K562 (cell line): ENCODE results near the gene ASB10. TPM values are rescaled to one million over a fixed set of nuclear protein-coding genes. Genes with fewer than 3 reads are reported as not detected.

Source experiments
- ATAC-seq: fragments of 200-7000 bp; cut with Tn5 transposase; 3 replicates; pipeline ENCODE4 v1.9.1; 2020; ENCODE audit warnings: moderate library complexity
- BruUV-seq: library from RNA; stranded (reverse); fragments of 400-500 nt; replicated peaks from 2 replicates; lab custom pipeline; 2021; lab: Mats Ljungman, UMichigan
- CTCF ChIA-PET: fragments of 300-600 bp; formaldehyde crosslinking; extraction: SDS; loops from one replicate; lab custom pipeline; 2021; ENCODE audit warnings: low intra/inter-chr PET ratio; lab: Yijun Ruan, JAX
- POLR2A ChIA-PET: fragments of 300-600, 350-650 bp; sonication (Branson Sonifier 250); formaldehyde crosslinking; extraction: SDS; loops from one replicate; lab custom pipeline; 2021; ENCODE audit warnings: antibody characterized with exemption, inconsistent platforms; lab: Yijun Ruan, JAX
- DNase-seq, 4 experiments: peaks; one replicate each; pipeline versions ENCODE4 v3.0.0 to v3.0.0-alpha.2; 2011 to 2018; ENCODE audit warnings: low spot score in 3 of 4, mixed read lengths in 3 of 4; ENCODE audit errors: extremely low read depth in 1 of 4
- FAIRE-seq: peaks from 2 replicates; lab custom pipeline; 2011; peaks lifted over from hg19 to GRCh38; lab: Jason Lieb, UNC
- H2AFZ ChIP-seq: 2 replicates; pipeline ENCODE4 v1.6.0; 2011; ENCODE audit warnings: low read depth, low read length, control low read depth, inconsistent platforms
- H3K27ac ChIP-seq: fragments of 200-600 bp; 3 replicates; pipeline ENCODE4 v1.8.0; 2011; ENCODE audit warnings: low read depth, mild to moderate bottlenecking, control low read depth, inconsistent platforms, low read length, moderate library complexity, mixed read lengths; ENCODE audit errors: extremely low read depth
- H3K27me3 ChIP-seq, 2 experiments: fragments of 300-600 bp in 1 of 2; 2 replicates in 1 of 2; 3 replicates in 1 of 2; pipeline versions ENCODE4 v1.6.0 to v1.8.0; 2011; ENCODE audit warnings: inconsistent platforms in 2 of 2, low read length in 2 of 2, mild to moderate bottlenecking in 1 of 2, mixed read lengths in 1 of 2, moderate library complexity in 1 of 2; ENCODE audit not compliant: control insufficient read depth in 2 of 2, insufficient read depth in 2 of 2
- H3K36me3 ChIP-seq: fragments of 300-600 bp; 3 replicates; pipeline ENCODE4 v1.8.0; 2011; ENCODE audit warnings: mild to moderate bottlenecking, low read length, inconsistent platforms; ENCODE audit not compliant: control insufficient read depth, insufficient read depth
- H3K4me1 ChIP-seq, 2 experiments: fragments of 200-600 bp in 1 of 2; replicated peaks in 1 of 2; 2 replicates in 1 of 2; 3 replicates in 1 of 2; pipeline versions ENCODE4 v1.5.1 to v1.8.0; 2011; ENCODE audit warnings: inconsistent platforms in 2 of 2, low read length in 2 of 2, mild to moderate bottlenecking in 1 of 2, mixed read lengths in 1 of 2, moderate library complexity in 1 of 2; ENCODE audit not compliant: control insufficient read depth in 2 of 2, insufficient read depth in 2 of 2
- H3K4me2 ChIP-seq: 2 replicates; pipeline ENCODE4 v1.6.1; 2011; ENCODE audit warnings: low read length, control low read depth, inconsistent platforms, mixed read lengths; ENCODE audit not compliant: insufficient read depth
- H3K4me3 ChIP-seq: fragments of 200-600 bp; sonication (generic), shearing (Covaris generic); 2 replicates; pipeline ENCODE4 v1.5.1; 2016; ENCODE audit warnings: control low read depth, inconsistent platforms
- H3K79me2 ChIP-seq: fragments of 200-600 bp; 3 replicates; pipeline ENCODE4 v1.8.0; 2011; ENCODE audit warnings: low read length, inconsistent platforms; ENCODE audit not compliant: control insufficient read depth, insufficient read depth
- H3K9ac ChIP-seq, 2 experiments: 2 replicates each; pipeline versions ENCODE4 v1.6.0 to v1.6.1; 2011; ENCODE audit warnings: low read depth in 2 of 2, low read length in 2 of 2, control low read depth in 1 of 2, inconsistent platforms in 1 of 2, mild to moderate bottlenecking in 1 of 2, mixed read lengths in 1 of 2; ENCODE audit not compliant: insufficient read depth in 1 of 2
- H3K9me1 ChIP-seq: one replicate; pipeline ENCODE4 v1.6.0; 2011; ENCODE audit warnings: inconsistent platforms, mild to moderate bottlenecking, low read length, moderate library complexity; ENCODE audit not compliant: control insufficient read depth, insufficient read depth
- H3K9me3 ChIP-seq: replicated peaks from 2 replicates; pipeline ENCODE4 v1.5.1; 2011; ENCODE audit warnings: low read depth, low read length, inconsistent platforms; ENCODE audit not compliant: control insufficient read depth, insufficient read depth
- H4K20me1 ChIP-seq: replicated peaks from 2 replicates; pipeline ENCODE4 v1.6.1; 2011; ENCODE audit warnings: low read length, inconsistent platforms, mixed read lengths; ENCODE audit not compliant: control insufficient read depth, insufficient read depth
- DACH1 ChIP-seq: fragments of 450-650 bp; IDR thresholded peaks from 2 replicates; pipeline ENCODE4 v1.6.1; 2018; ENCODE audit not compliant: partially characterized antibody
- EZH2 ChIP-seq: IDR thresholded peaks from 2 replicates; pipeline ENCODE4 v1.6.1; 2012; ENCODE audit warnings: low read depth, mild to moderate bottlenecking, inconsistent platforms, low read length, borderline replicate concordance
- FOXK1 ChIP-seq: sonication (generic); formaldehyde crosslinking; IDR thresholded peaks from 2 replicates; pipeline ENCODE4 v1.8.0; 2022; ENCODE audit warnings: missing genetic modification reagents, mild to moderate bottlenecking, borderline replicate concordance
- L3MBTL2 ChIP-seq: fragments of 450-650 bp; IDR thresholded peaks from 2 replicates; pipeline ENCODE4 v1.6.1; 2016; ENCODE audit warnings: mild to moderate bottlenecking, moderate library complexity
- NFIX ChIP-seq: fragments of 250-450 bp; sonication (Bioruptor Pico); IDR thresholded peaks from 2 replicates; pipeline ENCODE4 v1.4.0; 2020; ENCODE audit warnings: low read depth, mild to moderate bottlenecking, moderate library complexity
- POLR3A ChIP-seq: IDR thresholded peaks from 2 replicates; pipeline ENCODE4 v1.6.1; 2011; ENCODE audit warnings: borderline replicate concordance, mild to moderate bottlenecking, moderate library complexity; ENCODE audit not compliant: insufficient read length, insufficient read depth; ENCODE audit errors: extremely low read depth
- TAL1 ChIP-seq: fragments of 450-650 bp; IDR thresholded peaks from 2 replicates; pipeline ENCODE4 v1.6.1; 2016; ENCODE audit warnings: mild to moderate bottlenecking
- TSC22D4 ChIP-seq: fragments of 450-650 bp; IDR thresholded peaks from 2 replicates; pipeline ENCODE4 v1.6.1; 2016; ENCODE audit warnings: missing genetic modification characterization, missing biosample characterization, control low read depth
- WHSC1 ChIP-seq: IDR thresholded peaks from one replicate; pipeline ENCODE4 v1.6.1; 2012; ENCODE audit warnings: low read length, control low read depth, inconsistent platforms
- ZFP36 ChIP-seq: fragments of 150-350 bp; IDR thresholded peaks from 2 replicates; pipeline ENCODE4 v1.6.1; 2018; ENCODE audit warnings: low read length, low read depth; ENCODE audit not compliant: partially characterized antibody
- ZNF436 ChIP-seq: fragments of 250-450, 450-650 bp; sonication (Bioruptor Pico); formaldehyde crosslinking; IDR thresholded peaks from 2 replicates; pipeline ENCODE4 v1.7.0; 2020; ENCODE audit warnings: mild to moderate bottlenecking
- WGBS: fragments of 100-300 bp; shearing (Covaris generic); methylation state at CpG from one replicate; pipeline ENCODE4 v1.1.6; 2016; ENCODE audit warnings: low coverage, mixed read lengths; ENCODE audit not compliant: insufficient coverage; ENCODE audit errors: missing lambda C conversion rate; 5-methylcytosine and 5-hydroxymethylcytosine counted together
- in situ Hi-C: fragments of 300-500 bp; cut with MboI; formaldehyde crosslinking; loops from 4 replicates; pipeline ENCODE4 v1.15.0; 2018; ENCODE audit warnings: inconsistent platforms, mixed read lengths
- intact Hi-C: fragments of 100-400 bp; cut with micrococcal nuclease; formaldehyde crosslinking; loops from 2 replicates; pipeline ENCODE4 v1.14.2; 2022
- polyA plus RNA-seq, 8 experiments: library from polyadenylated mRNA; depleted of rRNA in 4 of 8; stranded (reverse) in 5 of 8; unstranded in 3 of 8; fragments of >200 nt; fragmentation: Nextera tagmentation in 2 of 8; fragmentation: Illumina TruSeq in 1 of 8; extraction: Ambion mirVana in 2 of 8; extraction: Trizol in 1 of 8; gene quantifications; 2 replicates each; pipeline versions ENCODE4 v1.2.1 to v1.2.3, GENCODE V29; 2011 to 2014; ENCODE audit warnings: inconsistent platforms in 1 of 8, missing spikeins in 1 of 8
- total RNA-seq, 7 experiments: library from RNA; depleted of rRNA in 6 of 7; stranded (reverse); fragments of >200 nt in 6 of 7; fragmentation: Illumina TruSeq in 2 of 7; extraction: Trizol in 2 of 7; gene quantifications; 2 replicates each; pipeline versions ENCODE4 v1.2.1 to v1.2.3, GENCODE V29; 2011 to 2021; ENCODE audit warnings: low replicate concordance in 1 of 7
- TF ChIP-seq, protein P1 (sequence below): fragments of 250-450 bp; sonication (Bioruptor Pico); IDR thresholded peaks from 2 replicates; pipeline ENCODE4 v1.5.0; 2021
- TF ChIP-seq, protein P2 (sequence below): fragments of 250-450 bp; sonication (Bioruptor Pico); IDR thresholded peaks from 2 replicates; pipeline ENCODE4 v1.4.0; 2020; ENCODE audit warnings: mild to moderate bottlenecking, moderate library complexity

ASB10 gene
- total and polyA plus RNA-seq, 9 of the 15 experiments (the other 6 are each of a cell fraction or from before 2014, with no cell fraction given) = not detected

DNA sequence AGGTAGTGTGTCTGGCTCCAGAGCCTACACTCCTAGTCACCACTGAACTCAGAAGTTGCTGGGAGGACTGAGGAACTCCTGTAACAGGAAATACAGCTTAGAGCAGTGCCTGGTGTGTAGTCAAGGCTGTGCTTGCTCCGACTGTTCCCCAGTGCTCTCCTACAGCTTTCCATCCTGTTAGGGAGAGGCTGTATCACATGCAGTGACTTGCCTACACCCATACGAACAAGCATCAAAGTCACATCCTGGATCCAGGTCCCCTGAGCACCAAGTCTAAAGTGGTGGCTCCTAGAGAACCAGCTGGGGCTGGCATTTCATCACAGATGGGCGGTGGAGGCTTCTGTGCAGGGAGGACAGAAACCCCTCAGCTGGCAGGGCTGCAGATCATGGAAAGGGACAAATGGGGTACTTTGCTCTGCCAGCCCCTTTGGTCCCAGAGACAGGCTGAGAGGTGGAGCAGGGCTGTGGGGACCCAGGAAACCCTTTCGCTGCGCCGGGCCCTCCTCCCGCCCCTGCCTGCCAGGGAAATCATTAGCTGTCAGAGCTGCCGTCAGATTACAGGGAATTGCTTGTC lies 7.7 kb downstream of the ASB10 start (continued):
- no peak for TF ChIP-seq WHSC1
- peak; percentile 31 for TF ChIP-seq DACH1
- TF ChIP-seq TSC22D4 (tag) = no peak
- peak; percentile 59; the same call in 1 of the 2 replicates for TF ChIP-seq EZH2
- no peak for TF ChIP-seq TAL1

DNA sequence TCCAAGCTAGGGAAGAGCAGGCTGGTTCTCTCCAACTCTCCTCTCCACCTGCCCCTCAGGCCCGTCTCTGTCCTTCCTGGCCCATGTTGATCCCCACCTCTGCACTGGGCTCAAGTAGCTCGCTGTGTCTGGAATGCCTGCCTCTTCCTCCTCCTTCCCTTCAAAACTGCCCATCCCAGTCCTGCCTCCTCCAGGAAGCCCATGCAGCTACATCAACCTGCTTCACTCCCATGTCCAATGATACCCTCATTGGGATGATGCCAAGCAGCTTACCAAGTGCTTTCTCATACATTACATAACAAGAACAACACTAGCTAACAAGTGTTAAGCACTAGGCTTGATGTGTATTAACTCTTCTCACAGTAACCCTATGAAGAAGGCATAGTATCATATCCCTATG lies 8.2 kb downstream of the ASB10 start:
- ATAC-seq (no peak), FAIRE-seq (peak; percentile 64), DNase-seq (no peak)
- no peak overlapping the region for H3K4me3 ChIP-seq
- intact Hi-C loops = loop anchor here (10.0 kb wide), 2 partner anchors 164 to 214 kb away; no protein-coding TSS in a partner anchor
- in situ Hi-C loops = no loop called here
- no peak overlapping the region for H3K27ac ChIP-seq
- POLR2A ChIA-PET = interaction anchor here (0.7 to 1.4 kb wide), 3 partner anchors 9 to 85 kb away, joined by 3 to 4 read pairs (median 3); no protein-coding TSS in a partner anchor
- H3K36me3 ChIP-seq = no peaks in the 10 kb centered on the region
- WGBS = 3% methylated on average over 2 of the region's 2 CpGs
- no peaks in the 10 kb centered on the region for H3K79me2 ChIP-seq
- no peaks in the 10 kb centered on the region for H3K9me3 ChIP-seq
- no peak overlapping the region for H2AFZ ChIP-seq
- H4K20me1 ChIP-seq = peaks cover 16% of the 10 kb centered on the region; the same call in 1 of the 2 replicates
- no peak overlapping the region for H3K4me2 ChIP-seq
- BruUV-seq = no TSS peak
- peaks cover 53 to 80% of the 10 kb centered on the region in 2 experiments for H3K27me3 ChIP-seq
- H3K4me1 ChIP-seq = peaks cover 0 to 19% of the 10 kb centered on the region in 2 experiments; a peak in 2 of 5 replicates
- TF ChIP-seq, protein P1, sequence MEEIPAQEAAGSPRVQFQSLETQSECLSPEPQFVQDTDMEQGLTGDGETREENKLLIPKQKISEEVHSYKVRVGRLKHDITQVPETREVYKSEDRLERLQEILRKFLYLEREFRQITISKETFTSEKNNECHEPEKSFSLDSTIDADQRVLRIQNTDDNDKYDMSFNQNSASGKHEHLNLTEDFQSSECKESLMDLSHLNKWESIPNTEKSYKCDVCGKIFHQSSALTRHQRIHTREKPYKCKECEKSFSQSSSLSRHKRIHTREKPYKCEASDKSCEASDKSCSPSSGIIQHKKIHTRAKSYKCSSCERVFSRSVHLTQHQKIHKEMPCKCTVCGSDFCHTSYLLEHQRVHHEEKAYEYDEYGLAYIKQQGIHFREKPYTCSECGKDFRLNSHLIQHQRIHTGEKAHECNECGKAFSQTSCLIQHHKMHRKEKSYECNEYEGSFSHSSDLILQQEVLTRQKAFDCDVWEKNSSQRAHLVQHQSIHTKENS (CRISPR knock-in tag) = no peak
- TF ChIP-seq L3MBTL2 (no peak), FOXK1 (CRISPR knock-in tag) (no peak), ZNF436 (CRISPR knock-in tag) (no peak), ZFP36 (peak; percentile 56), POLR3A (no peak), NFIX (CRISPR knock-in tag) (no peak)
- TF ChIP-seq, protein P2, sequence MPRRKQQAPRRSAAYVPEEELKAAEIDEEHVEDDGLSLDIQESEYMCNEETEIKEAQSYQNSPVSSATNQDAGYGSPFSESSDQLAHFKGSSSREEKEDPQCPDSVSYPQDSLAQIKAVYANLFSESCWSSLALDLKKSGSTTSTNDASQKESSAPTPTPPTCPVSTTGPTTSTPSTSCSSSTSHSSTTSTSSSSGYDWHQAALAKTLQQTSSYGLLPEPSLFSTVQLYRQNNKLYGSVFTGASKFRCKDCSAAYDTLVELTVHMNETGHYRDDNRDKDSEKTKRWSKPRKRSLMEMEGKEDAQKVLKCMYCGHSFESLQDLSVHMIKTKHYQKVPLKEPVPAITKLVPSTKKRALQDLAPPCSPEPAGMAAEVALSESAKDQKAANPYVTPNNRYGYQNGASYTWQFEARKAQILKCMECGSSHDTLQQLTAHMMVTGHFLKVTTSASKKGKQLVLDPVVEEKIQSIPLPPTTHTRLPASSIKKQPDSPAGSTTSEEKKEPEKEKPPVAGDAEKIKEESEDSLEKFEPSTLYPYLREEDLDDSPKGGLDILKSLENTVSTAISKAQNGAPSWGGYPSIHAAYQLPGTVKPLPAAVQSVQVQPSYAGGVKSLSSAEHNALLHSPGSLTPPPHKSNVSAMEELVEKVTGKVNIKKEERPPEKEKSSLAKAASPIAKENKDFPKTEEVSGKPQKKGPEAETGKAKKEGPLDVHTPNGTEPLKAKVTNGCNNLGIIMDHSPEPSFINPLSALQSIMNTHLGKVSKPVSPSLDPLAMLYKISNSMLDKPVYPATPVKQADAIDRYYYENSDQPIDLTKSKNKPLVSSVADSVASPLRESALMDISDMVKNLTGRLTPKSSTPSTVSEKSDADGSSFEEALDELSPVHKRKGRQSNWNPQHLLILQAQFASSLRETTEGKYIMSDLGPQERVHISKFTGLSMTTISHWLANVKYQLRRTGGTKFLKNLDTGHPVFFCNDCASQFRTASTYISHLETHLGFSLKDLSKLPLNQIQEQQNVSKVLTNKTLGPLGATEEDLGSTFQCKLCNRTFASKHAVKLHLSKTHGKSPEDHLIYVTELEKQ = no peak
- TF ChIP-seq, all 486 proteins: peak for 1
- CTCF ChIA-PET = no interaction called here
- no peak overlapping the region for H3K9ac ChIP-seq
- peaks cover 3% of the 10 kb centered on the region for H3K9me1 ChIP-seq
